ENCODE data around the gene CDH19. TPM values are rescaled to one million over a fixed set of nuclear protein-coding genes. Genes with fewer than 3 reads are reported as not detected.

Gene CDH19
- total and polyA plus RNA-seq, 2 of the 4 experiments (the other 2 are of a cell fraction): not detected

- Histone ChIP-seq H3K14ac (replicated peaks; ENCODE audit: low read depth, low read length) (no peak overlapping the region), H3K4me3 (ENCODE audit: insufficient read depth, low read depth, low read length) (no peak overlapping the region), H3K9me3 (ENCODE audit: control insufficient read depth, insufficient read depth, low read length) (peaks cover 10% of the 10 kb centered on the region), H2AK9ac (replicated peaks; ENCODE audit: low read depth, low read length, poor library complexity) (no peak overlapping the region), H2AFZ (replicated peaks; ENCODE audit: low read length, poor library complexity) (no peak overlapping the region), H3K18ac (ENCODE audit: low read depth, low read length) (no peak overlapping the region), H3K79me1 (ENCODE audit: low read depth in 1 of 2, low read length in 2 of 2) (no peaks in the 10 kb centered on the region), H3K56ac (ENCODE audit: extremely low read depth, insufficient read depth, low read length) (no peak overlapping the region), H4K91ac (ENCODE audit: insufficient read depth, low read depth, low read length) (no peak overlapping the region), H3K4ac (ENCODE audit: low read depth, low read length) (no peak overlapping the region), H3K9ac (ENCODE audit: low read depth, low read length) (no peak overlapping the region), H2BK20ac (ENCODE audit: low read depth, low read length) (no peak overlapping the region), H3K4me2 (ENCODE audit: low read depth, low read length) (no peak overlapping the region), H3K27ac (ENCODE audit: insufficient read depth, low read length) (no peak overlapping the region), H2BK15ac (ENCODE audit: low read depth, low read length) (no peak overlapping the region), H4K20me1 (ENCODE audit: insufficient read depth, low read length) (no peaks in the 10 kb centered on the region), H2BK120ac (ENCODE audit: low read depth, low read length) (no peak overlapping the region), H3K36me3 (ENCODE audit: control insufficient read depth, insufficient read depth, low read length) (no peaks in the 10 kb centered on the region), H2AK5ac (ENCODE audit: low read depth, low read length) (no peak overlapping the region), H4K5ac (ENCODE audit: low read depth, low read length) (no peak overlapping the region), H4K8ac (ENCODE audit: low read depth in 2 of 2, low read length in 2 of 2) (no peak overlapping the region), H3K4me1 (ENCODE audit: control insufficient read depth, insufficient read depth, low read length) (no peaks in the 10 kb centered on the region), H3K27me3 (ENCODE audit: control insufficient read depth, insufficient read depth, low read length) (no peaks in the 10 kb centered on the region), H3K9me1 (ENCODE audit: insufficient read depth, low read length) (no peaks in the 10 kb centered on the region), H3K23ac (ENCODE audit: low read depth, low read length) (no peak overlapping the region), H2BK5ac (ENCODE audit: low read depth, low read length, poor library complexity, severe bottlenecking) (no peak overlapping the region)
- dilution Hi-C loops (cut with HindIII; ENCODE audit: low sequenced_read_pairs, unreplicated experiment) (no loop called here), intact Hi-C loops (cut with micrococcal nuclease) (no loop called here), in situ Hi-C loops (cut with MboI; ENCODE audit: low sequenced_read_pairs) (no loop called here)
- WGBS, 2 experiments (ENCODE audit: extremely low coverage in 2 of 2, insufficient read length in 1 of 2): no CpG with 5 or more reads among the region's 6 CpGs
- DNase-seq (no peak), ATAC-seq (ENCODE audit: low read depth) (no peak)
- POLR2A ChIA-PET (ENCODE audit: unreplicated experiment): no interaction called here
- no TSS peak for BruUV-seq (replicated peaks)
- TF ChIP-seq POLR2A (IDR thresholded peaks at IDR 0.05; ENCODE audit: low read depth, low read length): no peak
- TF ChIP-seq MAFK (IDR thresholded peaks at IDR 0.05; ENCODE audit: low read depth, low read length): no peak
- no peak for TF ChIP-seq FOS (IDR thresholded peaks at IDR 0.05; ENCODE audit: low read depth, low read length)
- no peak for TF ChIP-seq BHLHE40 (IDR thresholded peaks at IDR 0.05; ENCODE audit: low read depth, low read length)
- TF ChIP-seq CHD1 (IDR thresholded peaks at IDR 0.05; ENCODE audit: low read depth, low read length): no peak
- TF ChIP-seq RFX5 (IDR thresholded peaks at IDR 0.05; ENCODE audit: low read depth, low read length): no peak
- CTCF ChIA-PET: no interaction called here
Observed at GRCh38 chr18:66497351-66497750, 106.5 kb downstream of the CDH19 start.

Data from IMR-90 (cell line).